HG03097 (cell line): ENCODE data around the gene SPON1.
"Not testable (repeated sequence)": the region's sequence is repeated elsewhere in the genome, so short reads cannot be mapped to it uniquely, and the experiment has no call there.

Experiments
- ATAC-seq: cut with Tn5 transposase; IDR thresholded peaks from one replicate; pipeline ENCODE4 v1.9.1; 2021; ENCODE audit not compliant: unreplicated experiment, low FRiP score

SPON1 gene

DNA sequence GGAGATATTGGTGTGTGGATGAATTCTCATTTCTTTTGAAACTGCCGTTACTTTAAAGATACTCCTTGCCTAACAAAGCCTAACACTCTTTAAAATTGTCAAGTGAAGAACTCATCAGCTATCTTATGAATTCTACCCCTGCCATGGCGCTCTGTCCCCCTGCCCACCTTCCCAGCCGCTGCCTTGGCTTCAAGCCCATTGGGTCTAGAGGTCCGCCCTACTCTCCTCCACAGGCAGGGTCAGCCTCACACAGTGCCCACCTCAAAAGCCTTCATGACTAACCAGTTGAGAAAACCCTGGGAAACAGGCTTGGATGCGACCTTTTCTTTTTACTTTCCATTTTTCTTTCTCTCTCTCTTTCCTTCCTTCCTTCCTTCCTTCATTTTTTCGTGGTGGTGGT lies 267.9 kb downstream of the SPON1 start:
- ATAC-seq, result no peak

DNA sequence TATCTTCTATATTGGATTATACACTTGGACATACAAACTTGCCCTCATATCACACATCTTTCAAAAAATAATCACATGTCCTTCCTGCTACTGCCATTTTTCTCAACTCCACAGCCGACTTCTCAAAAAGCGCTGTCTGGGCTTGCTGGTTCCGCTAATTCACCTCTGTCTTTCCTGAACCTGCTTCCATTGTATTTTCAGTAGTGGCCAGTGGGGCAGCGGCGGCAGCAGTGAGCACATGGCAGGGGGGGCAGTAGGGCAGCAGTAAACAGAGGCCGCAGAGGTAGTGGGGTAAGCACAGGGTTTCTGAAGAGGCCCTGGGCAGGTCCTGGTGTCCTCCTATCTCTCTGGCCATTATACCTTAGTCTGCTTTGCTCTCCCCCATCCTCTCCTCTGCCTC lies 270.1 kb downstream of the SPON1 start:
- ATAC-seq, result no peak

DNA sequence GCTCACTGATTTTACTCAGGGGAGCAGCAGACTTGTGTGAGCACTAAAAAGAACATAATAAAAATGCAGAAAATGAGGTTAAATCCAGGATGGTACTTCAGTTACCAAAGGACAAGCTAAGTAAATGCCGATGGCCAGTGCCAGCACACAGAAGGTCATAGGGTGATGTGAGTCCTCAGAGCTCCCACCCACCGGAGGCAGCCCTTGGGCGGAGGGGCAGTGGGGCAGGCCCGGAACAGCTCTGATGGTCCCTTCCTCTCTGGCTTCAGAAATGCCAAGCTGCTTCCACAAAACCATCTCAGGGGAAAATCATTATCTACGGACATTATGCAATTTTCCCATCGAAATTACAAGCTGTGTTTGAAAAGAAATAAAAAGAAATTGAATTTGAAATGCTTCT lies 271.9 kb downstream of the SPON1 start:
- no peak for ATAC-seq

DNA sequence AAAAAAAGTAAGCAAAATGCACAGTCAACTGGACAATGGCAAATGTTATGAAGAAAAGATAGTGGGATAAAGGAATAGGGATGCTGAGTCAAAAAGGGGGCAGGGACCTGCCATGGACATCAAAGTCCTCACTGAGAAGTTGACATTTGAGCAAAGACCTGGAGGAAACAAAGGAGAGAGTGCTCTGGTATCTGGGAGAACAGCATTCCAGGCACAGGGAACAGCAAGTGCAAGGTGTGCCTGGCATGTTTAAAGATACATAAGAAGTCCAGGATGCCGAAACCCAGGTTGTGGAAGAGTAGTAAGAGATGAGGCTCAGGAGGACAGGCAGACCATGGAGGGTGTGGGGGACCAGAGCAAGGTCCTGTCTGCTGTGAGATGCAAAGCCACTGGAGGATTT lies 273.2 kb downstream of the SPON1 start:
- no peak for ATAC-seq

DNA sequence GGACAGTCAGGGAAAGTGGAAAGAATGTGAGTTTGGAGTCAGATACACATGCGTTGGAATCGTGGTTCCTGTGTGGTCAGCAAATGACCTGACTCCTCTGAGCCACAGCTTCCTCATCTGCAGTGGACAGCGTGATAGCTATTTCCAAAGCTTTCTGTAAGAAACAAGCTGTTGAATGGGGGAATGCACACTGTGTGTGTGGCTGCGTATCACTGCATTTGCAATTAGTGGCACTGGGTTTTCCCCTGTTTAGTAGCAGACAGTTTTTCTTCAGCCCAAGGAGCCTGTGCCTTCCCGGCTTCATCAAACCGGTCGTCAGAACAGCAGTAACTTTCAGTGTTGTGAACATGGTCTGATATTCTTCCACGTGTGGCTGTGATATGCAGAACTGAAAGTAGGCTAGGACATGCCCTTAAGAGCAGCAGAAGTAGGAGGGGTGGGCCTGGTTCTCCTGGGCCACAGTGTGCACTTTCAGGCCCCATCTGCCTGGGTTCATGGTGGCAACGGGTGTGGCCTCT lies 275.0 kb downstream of the SPON1 start:
- peak; percentile 93 for ATAC-seq

DNA sequence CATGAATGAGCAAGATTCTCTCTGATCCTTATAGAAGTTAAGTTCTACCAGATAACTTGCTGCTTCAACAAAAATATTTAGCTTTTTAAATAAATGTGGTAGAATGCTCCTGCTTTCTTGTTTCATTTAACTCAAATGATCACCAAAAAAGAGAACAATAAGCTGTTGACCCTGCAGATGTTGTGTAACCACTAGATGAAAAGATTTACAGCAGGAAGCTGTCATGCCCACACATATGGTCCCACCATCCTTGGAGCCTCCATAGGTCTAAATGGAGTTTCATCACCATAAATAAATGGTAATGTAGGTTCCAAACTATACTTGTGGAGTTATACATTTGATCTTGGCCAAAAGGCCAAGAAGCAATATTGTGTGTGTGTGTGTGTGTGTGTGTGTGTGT lies 277.7 kb downstream of the SPON1 start:
- ATAC-seq, result no peak

DNA sequence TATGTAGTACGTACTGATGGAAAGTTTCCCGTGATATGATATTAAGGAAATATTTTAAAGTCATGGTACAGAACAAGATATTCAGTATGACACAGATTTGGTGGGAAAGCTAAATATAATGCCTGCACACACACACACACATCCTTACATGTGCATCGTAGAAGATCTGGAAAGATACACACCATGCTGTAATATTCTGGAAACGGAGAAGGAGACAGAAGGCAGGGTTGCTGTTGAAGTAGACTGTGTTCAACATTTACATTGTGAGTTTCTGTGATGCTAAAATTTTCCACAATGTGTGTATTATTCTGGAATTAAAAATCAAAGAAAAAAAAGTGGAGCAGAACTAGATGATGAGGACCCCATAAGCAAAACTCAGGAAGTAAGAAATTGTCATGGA lies 278.4 kb downstream of the SPON1 start:
- no peak for ATAC-seq

DNA sequence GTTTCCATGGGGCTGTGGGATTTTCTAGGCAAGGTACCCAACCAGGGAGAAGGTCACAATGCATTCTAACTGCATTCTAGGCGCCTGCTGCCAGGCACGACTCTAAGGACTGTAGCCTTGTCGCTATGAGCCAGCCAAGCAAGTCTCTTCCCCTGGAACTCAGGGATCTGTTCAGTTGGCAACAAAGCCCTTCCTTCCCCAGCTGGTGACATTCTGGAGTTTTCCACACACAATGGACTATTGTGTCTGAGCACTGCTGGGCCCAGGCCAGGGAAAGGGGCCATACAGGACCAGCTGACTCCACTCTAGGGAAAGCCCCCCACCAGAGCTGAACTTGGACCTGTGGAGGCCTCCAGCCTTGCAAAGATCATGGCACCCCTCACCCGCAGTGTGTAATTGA lies 279.7 kb downstream of the SPON1 start:
- no peak for ATAC-seq

DNA sequence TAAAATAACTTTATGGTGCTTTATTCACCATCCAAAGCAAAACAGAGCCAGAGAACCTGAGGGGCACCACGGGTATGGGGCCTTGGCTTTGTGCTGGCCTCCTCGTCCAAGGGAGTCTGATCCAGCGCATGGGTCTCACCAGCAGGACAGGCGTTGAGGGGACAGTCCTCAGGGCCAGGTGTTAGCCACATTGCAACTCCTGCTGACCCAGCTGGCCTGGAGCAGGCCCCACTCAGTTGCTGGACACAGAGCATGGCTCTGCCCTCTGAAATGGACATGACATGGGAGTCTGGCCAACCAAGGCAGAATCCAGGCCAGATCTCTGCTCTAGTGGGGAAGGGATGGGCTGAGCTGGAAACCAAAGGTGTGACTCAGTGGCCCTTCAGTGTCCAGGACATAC lies 280.2 kb downstream of the SPON1 start:
- ATAC-seq, result no peak

DNA sequence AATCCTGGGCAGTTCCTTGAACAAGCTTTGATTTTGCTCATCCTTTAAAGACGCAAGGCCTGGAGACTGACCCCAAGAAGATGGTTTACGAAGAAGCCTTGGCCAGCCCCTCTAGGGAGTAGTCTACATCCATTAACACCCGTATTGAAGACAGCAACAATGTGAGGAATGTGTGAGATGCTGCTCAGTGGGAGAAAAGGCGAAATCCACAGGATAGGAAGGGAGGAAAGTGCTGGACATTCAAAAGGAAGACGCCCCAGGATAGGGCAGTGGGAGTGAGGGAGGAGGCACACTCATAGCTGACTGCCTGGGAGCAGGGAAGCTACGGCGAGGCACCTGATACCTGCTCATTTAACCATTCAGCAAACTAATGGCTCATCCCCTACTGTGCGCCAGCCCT lies 282.4 kb downstream of the SPON1 start:
- no peak for ATAC-seq

DNA sequence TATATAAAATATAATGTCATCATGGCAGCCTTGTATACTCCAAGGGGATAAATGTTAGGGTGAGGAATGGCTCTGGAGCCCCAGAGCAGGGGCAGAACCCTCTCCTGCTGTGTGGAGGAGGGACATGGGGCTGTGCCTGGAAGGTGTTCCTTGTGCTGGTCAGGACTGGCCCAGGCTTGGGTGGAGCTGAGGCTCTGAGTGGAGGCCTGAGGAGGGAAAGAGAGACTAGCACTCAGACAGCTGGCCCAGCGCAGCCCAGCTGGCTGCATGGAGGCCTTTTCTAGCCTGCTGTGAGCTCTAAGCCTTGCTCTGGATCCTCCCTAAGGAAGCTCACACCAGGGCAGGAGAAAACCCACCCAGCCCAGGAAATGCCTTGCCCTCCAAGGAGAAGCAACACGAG lies 282.9 kb downstream of the SPON1 start:
- no peak for ATAC-seq

DNA sequence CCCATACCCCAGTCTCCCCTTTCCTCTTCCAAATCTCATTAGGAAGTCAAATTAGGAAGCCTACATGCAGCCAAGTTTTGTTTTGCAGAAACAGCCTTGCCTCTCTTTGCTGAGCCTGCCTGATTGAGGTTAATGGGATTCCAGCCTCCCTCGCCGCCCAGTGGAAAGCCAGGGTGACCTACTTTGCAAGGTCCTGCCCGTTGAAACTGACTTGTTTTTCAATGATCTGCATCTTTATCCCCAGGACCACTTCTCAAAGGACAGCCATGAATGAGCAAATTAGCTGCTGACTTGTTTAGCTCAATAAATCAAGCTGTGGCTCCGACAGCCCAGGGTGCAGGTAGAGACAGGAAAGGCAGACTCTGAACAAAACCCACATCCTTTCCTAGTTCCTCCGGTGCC lies 286.1 kb downstream of the SPON1 start:
- ATAC-seq, result no peak

DNA sequence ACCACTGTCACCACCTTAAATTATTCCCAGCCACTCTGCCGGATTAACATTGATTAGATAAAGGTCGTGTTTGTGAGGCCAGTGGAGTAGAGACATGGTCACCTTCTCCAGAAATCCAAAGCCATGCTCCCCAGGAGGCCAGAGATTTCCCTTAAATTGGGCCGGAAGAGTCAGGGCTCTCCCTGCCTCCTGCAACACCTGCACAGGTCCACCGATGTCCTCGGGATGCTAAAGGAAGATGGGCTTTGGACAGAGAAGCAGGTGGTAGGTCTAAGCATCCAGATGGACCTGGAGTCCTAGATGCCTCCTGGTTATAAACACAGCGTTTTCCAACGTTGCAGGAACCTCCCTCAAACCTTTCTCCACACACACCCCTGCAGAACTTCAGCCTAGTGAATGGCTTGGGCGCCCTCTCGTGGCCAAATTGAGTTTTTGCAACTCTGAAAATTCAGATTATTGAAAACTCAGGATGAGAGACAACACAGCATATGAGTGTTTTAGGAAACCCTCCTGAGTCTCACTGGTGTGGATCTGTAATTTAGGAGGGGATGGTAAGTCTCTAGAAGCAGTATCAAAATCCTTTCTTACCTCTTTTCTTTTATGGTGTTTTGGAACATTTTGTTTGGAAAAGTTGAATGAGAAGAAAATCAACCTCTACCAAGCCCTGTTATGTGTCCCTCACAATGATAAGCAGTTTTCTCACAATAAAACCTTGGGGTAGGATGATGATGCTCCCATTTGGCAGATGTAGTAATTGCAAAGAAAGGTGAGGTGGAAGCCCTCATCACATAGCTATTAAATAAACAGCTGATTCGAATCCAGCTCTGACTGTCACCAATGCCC lies 286.8 kb downstream of the SPON1 start:
- no peak for ATAC-seq

DNA sequence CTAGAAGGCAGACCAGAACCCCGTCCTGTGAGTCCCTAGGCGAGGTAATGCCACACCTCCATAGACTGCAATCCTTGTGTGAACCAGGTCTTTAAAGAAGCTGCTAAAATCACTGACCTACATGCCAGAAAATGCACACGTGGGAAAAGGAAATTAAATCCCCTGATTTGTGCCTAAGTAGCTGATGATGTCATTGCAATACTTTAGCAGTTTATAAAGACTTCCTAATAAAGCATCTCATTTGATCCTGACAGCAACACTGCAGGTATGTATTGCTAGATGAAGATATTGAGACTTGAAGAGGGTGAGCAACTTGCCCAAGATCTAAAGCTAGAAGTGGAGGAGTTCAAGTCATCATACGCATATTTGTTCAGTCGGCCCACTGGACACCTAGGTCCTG lies 289.2 kb downstream of the SPON1 start:
- no peak for ATAC-seq

DNA sequence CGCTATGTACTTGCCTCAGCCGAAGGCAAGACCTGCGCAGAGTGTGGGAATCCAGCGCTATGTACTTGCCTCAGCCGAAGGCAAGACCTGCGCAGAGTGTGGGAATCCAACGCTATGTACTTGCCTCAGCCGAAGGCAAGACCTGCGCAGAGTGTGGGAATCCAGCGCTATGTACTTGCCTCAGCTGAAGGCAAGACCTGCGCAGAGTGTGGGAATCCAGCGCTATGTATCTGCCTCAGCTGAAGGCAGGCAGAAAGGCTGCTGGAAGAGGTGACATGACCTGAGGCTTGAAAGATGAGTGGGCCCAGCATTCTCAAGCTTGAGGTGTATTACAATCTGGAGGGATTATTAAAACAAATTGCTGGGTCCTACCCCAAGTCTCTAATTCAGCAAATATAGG lies 290.0 kb downstream of the SPON1 start:
- ATAC-seq, result not testable (repeated sequence)

DNA sequence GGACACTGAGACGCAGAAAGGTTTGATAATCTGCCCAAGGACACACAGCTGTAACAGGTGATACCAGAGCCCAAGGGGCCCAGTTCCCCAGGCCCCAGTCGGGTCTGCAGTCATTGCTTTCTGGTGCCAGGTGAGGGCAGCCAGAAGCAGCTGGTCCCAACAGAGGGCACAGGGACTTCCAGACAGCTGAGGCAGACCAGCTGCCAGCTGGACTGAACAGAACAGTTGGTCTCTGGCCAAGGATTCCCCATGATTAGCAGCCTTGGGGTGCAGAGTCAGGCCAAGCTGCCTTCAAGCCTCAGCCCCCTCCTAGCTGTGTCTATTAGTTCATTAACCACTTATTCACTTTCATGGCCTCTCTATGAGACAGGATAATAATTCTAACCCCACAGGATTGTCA lies 290.9 kb downstream of the SPON1 start:
- ATAC-seq, result no peak

DNA sequence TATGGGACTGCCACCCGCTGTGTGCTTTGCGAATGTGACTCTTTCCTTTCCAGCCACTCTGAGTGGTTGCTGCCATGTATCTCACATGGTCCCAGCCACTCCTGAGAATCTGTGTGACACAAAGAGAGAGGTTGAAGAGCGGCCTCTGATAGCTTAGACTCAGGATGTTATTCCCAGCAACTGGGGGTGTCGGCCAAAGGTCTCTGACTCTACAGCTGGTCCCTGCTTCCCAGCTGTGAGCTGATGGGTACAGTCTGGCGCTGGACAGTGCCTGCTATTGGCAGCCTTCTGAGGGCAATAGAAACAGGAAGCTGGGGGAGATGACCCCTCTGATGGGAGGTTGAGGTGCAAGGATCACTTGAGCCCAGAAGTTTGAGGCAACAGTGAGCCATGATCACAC lies 291.3 kb downstream of the SPON1 start:
- ATAC-seq, result no peak

DNA sequence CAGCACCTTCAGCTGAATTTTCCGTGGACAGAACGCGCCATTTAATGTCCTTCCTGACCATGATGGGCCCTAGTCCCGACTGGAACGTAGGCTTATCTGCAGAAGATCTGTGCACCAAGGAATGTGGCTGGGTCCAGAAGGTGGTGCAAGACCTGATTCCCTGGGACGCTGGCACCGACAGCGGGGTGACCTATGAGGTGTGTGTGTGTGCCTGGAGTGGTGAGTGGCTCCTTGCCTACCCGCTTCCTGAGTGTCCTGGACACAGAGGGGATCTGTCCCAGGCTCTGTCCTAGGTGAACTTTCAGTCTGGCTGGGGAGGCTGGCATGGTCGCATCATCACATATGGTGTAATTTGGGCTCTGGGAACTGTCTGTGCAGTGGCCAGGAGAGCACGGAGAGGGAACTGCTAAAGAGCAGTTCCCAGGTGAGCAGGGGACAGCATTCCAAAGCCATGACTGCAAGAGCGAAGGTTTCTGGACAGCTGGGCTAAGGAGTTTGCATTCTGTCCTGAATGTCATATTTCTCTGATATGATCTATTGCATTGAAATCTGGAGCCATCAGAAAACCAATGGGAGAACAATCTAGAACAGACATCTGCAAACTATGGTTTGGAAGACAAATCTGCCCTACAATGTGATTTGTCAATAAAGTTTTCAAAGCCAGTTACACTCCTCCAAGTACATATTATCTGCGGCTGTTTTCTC lies 292.2 kb downstream of the SPON1 start:
- ATAC-seq, result no peak

DNA sequence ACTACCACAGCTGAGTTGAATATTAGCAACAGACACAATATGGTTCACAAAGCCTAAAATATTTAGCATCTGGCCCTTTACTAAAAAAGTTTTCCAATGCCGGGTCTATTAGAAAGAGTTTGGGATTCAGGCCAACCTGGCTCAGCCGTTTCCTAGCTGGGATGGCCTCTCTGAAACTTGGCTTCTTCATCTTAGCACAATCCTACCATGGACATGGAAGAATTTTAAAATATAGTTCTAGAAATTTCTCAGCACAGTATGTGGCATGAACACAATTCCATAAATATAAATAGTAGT lies 292.7 kb downstream of the SPON1 start:
- no peak for ATAC-seq

DNA sequence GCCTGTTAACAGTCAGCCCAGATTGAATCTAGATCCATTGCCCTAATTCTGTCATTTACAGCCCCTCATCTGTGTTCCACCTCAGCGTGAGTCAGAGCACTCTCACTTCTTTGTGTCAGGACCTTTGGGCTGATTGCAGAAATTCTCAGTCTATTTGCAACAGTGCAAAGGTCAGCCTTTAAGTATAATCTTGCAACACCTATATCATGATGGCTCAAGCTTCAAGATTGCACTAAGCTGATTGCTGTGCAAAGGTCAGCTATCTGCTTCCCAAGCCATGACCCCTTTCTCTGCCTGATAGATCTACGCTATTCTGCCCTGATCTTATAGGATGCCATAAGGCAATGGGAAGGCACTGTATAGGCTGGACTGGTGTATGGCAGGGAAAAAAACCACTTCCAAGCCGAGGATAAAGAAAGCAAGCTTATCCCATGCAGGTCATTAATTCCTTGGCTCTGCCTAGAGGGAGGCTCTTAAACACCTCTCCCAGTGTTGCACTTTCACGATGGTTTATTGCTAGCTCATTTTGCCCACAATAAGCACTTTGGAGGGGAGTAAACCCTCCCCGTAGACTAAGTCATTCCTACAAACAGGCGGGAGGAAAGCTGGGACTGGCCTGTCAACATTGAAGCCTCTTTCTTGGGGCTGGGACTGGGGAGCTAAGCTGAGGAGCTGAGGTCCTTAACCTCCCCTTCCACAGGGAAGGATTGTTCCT lies 295.9 kb downstream of the SPON1 start:
- no peak for ATAC-seq

DNA sequence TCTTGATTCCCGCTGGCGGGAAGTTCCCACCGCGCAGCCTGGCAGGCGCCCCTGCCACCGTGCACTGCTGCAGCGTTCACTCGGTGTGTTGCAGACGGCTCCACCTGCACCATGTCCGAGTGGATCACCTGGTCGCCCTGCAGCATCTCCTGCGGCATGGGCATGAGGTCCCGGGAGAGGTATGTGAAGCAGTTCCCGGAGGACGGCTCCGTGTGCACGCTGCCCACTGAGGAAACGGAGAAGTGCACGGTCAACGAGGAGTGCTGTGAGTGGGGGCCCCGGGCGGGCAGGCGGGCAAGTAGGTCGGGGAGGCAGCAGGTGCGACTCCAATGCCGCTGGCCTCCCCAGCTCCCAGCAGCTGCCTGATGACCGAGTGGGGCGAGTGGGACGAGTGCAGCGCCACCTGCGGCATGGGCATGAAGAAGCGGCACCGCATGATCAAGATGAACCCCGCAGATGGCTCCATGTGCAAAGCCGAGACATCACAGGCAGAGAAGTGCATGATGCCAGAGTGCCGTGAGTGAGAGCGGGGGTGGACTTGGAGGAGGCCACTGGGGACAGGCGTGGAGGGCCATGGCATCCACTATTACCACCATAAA lies 296.8 kb downstream of the SPON1 start:
- no peak for ATAC-seq
